ENCODE data around the gene TNNC1.

The TNNC1 gene

GRCh38 chr3:52469001-52469400, 15.2 kb upstream of the TNNC1 start:
- intact Hi-C loops (cut with DNase I), result no loop called here
- no peak for DNase-seq

DNA sequence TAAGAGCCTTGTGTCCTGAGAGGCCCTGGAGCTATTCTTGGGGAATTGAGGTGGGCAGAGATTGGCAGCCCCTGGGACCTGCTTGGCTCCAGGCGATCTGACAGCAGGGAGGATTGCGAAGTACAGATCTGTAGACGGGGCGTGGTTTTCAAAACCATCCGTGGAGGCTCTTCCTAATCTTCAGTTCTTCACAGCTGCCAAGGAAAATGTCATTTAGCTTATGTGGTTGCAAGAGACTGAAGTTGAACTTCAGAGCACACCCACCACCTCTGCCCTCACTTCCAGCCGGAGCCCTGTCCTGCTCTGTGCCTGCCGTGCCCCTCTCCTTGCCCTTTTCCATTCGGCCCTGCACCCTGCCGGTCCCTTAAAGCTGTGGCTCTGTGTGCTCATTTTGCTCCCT, 14.5 kb upstream of the TNNC1 start:
- intact Hi-C loops (cut with DNase I), result no loop called here
- DNase-seq, result peak in 11 of 42 donors; percentile 27 to 71 (median 47)

DNA sequence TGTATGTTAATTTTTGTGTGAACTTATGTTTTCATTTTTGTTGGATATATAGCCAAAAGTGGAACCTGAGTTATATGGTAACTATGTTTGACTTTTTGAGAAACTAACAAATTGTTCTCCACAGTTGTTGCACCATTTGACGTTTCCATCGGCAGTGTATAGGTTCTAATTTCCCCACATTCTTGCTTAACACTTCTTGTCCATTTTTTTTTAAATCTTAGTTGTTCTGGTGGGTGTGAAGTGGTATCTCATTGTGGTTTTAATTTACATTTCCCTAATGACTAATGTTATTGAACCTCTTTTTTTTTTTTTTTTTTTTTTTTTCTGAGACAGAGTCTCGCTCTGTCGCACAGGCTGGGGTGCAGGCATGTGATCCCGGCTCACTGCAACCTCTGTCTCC, 9.6 kb upstream of the TNNC1 start:
- no peak for DNase-seq
- intact Hi-C loops (cut with DNase I), result no loop called here

- DNase-seq, result no peak
- intact Hi-C loops (cut with DNase I), result no loop called here
Measured at GRCh38 chr3:52461874-52462273, 8.0 kb upstream of the TNNC1 start.

- intact Hi-C loops (cut with DNase I), result loop anchor here (5.0 kb wide), 1 partner anchor 78 kb away; the partner anchor contains the start of gene UQCC5
- no peak for DNase-seq
Measured at GRCh38 chr3:52458770-52459545, 5.1 kb upstream of the TNNC1 start.

- intact Hi-C loops (cut with DNase I), result loop anchor here (5.0 kb wide), 1 partner anchor 79 kb away; the partner anchor contains the start of gene UQCC5
Measured at GRCh38 chr3:52458031-52458760, 4.4 kb upstream of the TNNC1 start.

GRCh38 chr3:52456800-52457183, 3.0 kb upstream of the TNNC1 start:
- intact Hi-C loops (cut with DNase I), result loop anchor here (5.0 kb wide), 1 partner anchor 81 kb away; the partner anchor contains the start of gene UQCC5
- no peak for DNase-seq

More at GRCh38 chr3:52458031-52458760, 4.4 kb upstream of the TNNC1 start:
- no peak for DNase-seq

DNA sequence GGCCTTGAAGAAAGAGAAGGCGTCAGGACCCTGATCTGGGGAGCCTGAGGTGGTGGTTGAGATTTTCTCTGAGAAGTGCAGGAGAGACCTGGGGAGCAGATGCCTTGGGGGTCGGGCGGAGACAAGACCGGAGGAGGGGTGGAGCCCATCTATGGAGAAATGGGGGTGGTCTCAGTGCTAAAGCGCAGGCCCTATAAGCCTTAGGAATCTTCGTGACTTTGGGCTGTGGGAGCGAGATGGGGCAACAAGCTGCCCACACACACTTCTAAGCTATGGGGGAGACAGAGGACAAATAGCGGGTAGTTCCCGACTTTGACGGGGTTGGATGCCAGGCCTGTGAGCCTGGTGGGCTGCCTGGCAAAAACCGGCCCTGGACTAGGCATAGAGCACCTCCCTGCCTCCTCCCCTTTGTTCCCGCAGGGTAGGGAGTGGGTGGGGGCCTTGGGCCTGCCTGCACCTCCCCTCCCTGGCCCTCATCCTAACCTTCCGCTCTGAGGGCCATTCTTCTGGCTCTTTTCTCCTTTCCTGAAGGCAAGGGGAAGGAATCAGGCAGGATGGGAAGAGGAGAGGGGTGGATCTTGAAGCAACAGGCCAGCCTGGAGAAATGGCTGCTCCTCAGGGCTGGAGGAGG, 2.4 kb upstream of the TNNC1 start:
- intact Hi-C loops (cut with DNase I), result loop anchor here (5.0 kb wide), 1 partner anchor 81 kb away; the partner anchor contains the start of gene UQCC5
- peak in 17 of 42 donors; percentile 16 to 54 (median 35) for DNase-seq

GRCh38 chr3:52455283-52456168, 1.7 kb upstream of the TNNC1 start, which contains the start of gene NISCH:
Gene NISCH, plus strand, starts transcription at chr3:52455604. Its CDS starts 38 bp downstream, at chr3:52455642.
- peak; percentile 67 to 95 (median 90) for DNase-seq
- intact Hi-C loops (cut with DNase I), result loop anchor here (5.0 kb wide), 1 partner anchor 82 kb away; the partner anchor contains the start of gene UQCC5

GRCh38 chr3:52454938-52455282, 1.1 kb upstream of the TNNC1 start:
- intact Hi-C loops (cut with DNase I), result loop anchor here (5.0 kb wide), 1 partner anchor 82 kb away; the partner anchor contains the start of gene UQCC5
- DNase-seq, result peak in 1 of 42 donors; percentile 8

DNA sequence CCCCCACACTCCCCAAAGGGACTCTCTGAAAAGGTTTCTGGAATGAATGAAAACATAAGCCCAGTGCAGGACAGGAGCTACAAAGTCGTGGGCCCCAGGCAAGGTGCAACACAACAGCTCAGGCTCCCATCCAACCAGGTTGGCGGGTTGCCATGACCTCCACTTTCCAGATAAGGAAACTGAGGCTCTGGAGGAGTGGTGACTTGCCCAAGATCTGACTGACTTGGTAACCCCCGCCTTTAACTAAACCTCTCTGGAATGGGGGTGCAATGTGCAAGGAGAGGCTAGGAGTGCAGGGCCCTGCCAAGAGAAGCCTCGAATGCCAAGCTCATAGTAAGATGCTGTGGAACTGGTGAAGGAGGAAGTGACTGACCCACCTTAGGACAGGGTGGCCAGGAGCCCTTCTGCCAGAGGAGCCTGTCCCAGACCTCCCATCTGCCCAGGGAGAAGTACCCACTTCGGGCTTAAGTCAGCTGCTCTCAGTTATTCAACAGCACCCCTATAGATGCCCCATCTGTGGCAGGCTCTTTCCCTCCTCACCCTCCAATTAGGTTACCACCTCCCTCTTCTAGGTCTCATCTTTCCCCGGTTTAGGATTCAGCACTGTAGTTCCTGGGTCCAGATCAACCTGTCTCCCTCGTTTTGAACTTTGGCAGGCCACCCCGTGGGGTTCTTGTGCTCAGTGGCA, 553 bp upstream of the TNNC1 start:
- DNase-seq, result peak in 1 of 42 donors; percentile 27
- intact Hi-C loops (cut with DNase I), result no loop called here

DNA sequence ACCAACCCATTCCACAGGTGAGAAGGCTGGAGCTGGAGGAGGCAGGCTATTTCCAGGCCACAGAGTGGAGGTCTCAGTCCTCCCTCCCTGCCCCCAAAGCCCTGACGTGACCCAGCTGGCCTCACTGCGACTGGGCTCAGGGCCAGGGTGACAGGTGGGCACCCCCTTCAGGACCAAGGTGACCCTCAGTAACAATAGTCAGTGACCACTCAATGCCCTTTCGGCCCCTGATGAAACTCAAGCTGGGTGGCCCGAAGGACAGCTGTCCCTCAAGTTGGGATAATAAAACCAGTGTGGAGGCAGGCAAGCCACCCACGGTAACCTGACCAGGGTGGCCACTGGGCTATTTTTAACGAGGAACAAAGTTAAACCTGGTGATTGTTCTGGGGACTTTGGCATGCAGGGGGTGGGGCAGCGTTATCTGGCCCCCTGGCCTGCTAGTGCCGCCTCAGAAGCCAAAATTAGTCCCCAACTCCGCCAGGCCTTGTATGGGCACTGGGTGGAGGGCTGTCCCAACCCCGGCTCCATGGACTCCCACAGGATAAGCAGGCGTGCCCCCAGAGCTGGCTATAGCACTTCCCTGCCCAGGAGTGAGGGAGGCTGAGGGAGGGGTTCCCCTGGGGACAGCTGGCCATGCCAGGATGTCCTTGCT, 1.1 kb downstream of the TNNC1 start:
- intact Hi-C loops (cut with DNase I), result no loop called here
- DNase-seq, result no peak

DNA sequence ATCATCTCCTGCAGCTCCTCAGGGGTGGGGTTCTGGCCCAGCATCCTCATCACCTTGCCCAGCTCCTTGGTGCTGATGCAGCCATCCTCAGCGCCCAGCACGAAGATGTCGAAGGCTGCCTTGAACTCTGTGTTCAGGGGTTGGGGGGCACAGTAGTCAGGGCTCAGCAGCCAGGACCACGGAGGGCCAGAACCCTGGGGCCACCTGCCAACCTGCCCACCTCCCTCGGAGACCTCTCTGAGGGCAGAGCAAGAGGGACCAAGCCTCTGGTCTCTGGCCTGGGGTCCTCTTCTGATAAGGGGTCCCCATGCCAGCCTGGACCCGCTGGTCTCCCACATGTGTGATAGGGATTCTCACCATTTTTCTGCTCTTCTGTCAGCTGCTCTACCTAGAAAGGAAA, 1.7 kb downstream of the TNNC1 start:
- intact Hi-C loops (cut with DNase I), result no loop called here
- no peak for DNase-seq

DNA sequence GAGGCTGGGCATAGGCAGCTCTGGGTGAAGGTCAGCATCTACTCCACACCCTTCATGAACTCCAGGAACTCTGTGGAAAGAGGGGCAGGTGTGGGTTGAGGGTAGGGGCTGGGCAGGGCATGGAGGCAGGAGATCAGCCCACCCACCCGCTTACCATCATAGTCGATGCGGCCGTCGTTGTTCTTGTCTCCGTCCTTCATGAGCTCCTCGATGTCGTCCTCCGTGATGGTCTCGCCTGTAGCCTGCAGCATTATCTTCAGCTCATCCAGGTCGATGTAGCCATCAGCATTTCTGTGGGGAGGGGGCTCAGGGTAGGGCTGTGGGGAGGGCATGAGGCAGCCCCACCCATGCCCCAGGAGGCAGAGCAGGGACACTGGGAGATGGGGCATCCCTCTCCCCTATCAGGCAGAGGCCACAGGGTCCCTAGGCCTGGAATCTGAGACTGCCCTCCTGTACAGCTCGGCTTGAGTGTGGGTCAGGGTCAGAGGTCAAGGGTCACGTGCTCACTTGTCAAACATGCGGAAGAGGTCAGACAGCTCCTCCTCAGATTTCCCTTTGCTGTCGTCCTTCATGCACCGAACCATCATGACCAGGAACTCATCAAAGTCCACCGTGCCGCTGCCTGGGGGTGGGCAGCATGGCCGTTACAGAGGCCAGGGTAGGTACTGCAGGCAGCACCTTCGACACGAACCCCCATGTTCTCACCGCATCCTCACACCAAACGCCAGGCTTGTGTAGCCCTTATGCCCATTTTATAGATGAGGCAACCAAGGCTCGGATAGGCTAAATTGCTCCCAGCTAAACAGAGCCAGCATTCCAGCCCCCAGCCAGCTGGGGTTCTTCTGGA, 2.4 kb downstream of the TNNC1 start:
- intact Hi-C loops (cut with DNase I), result no loop called here
- DNase-seq, result no peak

DNA sequence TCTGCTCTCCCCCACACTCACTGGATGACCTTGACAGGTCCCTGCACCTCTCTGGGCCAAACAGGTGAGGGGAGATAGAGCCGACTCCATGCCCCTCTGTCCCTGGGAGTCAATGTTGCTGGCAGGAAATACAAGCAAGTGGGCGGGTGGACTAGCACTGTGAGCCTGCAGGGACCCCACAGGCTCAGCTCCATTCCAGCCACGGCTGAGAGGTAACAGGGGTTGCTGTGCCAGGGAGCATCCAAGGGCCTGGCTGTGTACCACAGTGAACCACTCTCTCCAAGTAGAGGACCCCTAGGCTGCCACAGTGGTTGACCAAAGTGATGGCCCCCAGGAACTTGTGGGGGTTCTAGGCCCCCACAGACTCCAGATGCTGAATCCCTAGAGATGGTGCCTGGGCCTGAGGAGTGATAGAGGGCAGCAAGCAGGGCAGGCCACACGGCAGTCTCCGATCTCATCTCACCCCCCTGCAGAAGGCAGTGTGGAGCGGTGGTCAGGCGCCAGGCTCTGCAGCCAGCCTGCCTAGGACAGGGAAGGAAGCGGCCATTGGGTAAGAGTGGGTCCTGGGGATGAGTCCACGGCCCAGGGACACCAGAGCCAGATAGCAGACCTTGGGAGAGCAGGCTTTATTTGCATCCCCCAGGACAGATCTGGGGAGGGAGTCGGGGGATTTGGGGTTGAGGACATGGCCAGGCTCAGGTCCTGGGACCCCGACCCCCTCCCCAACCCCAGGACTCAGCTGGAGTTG, 3.2 kb downstream of the TNNC1 start:
- intact Hi-C loops (cut with DNase I), result no loop called here
- DNase-seq, result no peak
